Stomach smooth muscle (tissue), 2 donors: ENCODE data around the gene C2orf76.
"Not testable (repeated sequence)": the region's sequence is repeated elsewhere in the genome, so short reads cannot be mapped to it uniquely, and the experiment has no call there.

Source experiments
- H3K27ac ChIP-seq: one replicate; pipeline ENCODE4 v1.7.0; 2013; ENCODE audit warnings: mild to moderate bottlenecking, low read length, inconsistent platforms
- H3K27me3 ChIP-seq, 2 donors: one replicate each; pipeline ENCODE4 v1.7.0; 2013; ENCODE audit warnings: low read length in 2 of 2; ENCODE audit not compliant: insufficient read depth in 2 of 2, control insufficient read depth in 1 of 2
- H3K36me3 ChIP-seq, 2 donors: one replicate each; pipeline ENCODE4 v1.7.0; 2013; ENCODE audit warnings: low read length in 2 of 2; ENCODE audit not compliant: control insufficient read depth in 2 of 2, insufficient read depth in 2 of 2
- H3K4me1 ChIP-seq: one replicate; pipeline ENCODE4 v1.7.0; 2013; ENCODE audit warnings: low read length; ENCODE audit not compliant: control insufficient read depth, insufficient read depth
- H3K4me3 ChIP-seq, 2 donors: one replicate each; pipeline ENCODE4 v1.7.0; 2013; ENCODE audit warnings: low read length in 2 of 2
- H3K9ac ChIP-seq, 2 donors: one replicate each; pipeline ENCODE4 v1.7.0; 2013; ENCODE audit warnings: low read length in 2 of 2, mild to moderate bottlenecking in 1 of 2
- H3K9me3 ChIP-seq, 2 donors: one replicate each; pipeline ENCODE4 v1.7.0; 2013; ENCODE audit warnings: low read length in 2 of 2; ENCODE audit not compliant: control insufficient read depth in 2 of 2
- donor health status: healthy.
- donor health status: Pancreatic carcinoma.

C2orf76 gene

GRCh38 chr2:119376810-119377209 is 10.2 kb upstream of the C2orf76 start:
- H3K27me3 ChIP-seq = no peaks in the 10 kb centered on the region
- H3K4me3 ChIP-seq = no peak overlapping the region
- H3K9me3 ChIP-seq = no peaks in the 10 kb centered on the region
- H3K9ac ChIP-seq = no peak overlapping the region
- H3K4me1 ChIP-seq = no peaks in the 10 kb centered on the region
- peaks cover 15 to 16% of the 10 kb centered on the region in 2 donors for H3K36me3 ChIP-seq
- no peak overlapping the region for H3K27ac ChIP-seq

DNA sequence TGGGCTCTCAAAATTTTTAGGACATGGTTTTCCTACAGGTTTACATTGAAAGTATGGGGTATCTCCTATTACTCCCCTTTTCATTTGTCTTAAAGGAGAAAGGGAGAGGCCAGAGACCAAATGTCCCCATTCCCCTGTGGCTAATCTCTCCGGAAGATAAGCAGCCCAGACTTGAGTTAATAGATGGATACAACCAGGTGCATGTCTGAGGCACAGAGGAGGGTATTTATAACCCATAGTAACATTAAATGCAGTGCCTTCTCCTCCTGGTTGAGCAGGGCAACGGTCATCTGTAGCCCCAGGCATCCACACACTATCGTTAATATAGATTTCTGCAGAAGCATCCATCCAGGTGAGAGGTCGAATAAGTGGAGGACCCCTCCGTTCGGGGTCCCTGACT is 9.8 kb upstream of the C2orf76 start:
- H3K36me3 ChIP-seq = peaks cover 19 to 20% of the 10 kb centered on the region in 2 donors
- H3K27ac ChIP-seq, H3K9ac ChIP-seq, H3K27me3 ChIP-seq, H3K4me1 ChIP-seq, H3K4me3 ChIP-seq, H3K9me3 ChIP-seq: not testable (repeated sequence)

DNA sequence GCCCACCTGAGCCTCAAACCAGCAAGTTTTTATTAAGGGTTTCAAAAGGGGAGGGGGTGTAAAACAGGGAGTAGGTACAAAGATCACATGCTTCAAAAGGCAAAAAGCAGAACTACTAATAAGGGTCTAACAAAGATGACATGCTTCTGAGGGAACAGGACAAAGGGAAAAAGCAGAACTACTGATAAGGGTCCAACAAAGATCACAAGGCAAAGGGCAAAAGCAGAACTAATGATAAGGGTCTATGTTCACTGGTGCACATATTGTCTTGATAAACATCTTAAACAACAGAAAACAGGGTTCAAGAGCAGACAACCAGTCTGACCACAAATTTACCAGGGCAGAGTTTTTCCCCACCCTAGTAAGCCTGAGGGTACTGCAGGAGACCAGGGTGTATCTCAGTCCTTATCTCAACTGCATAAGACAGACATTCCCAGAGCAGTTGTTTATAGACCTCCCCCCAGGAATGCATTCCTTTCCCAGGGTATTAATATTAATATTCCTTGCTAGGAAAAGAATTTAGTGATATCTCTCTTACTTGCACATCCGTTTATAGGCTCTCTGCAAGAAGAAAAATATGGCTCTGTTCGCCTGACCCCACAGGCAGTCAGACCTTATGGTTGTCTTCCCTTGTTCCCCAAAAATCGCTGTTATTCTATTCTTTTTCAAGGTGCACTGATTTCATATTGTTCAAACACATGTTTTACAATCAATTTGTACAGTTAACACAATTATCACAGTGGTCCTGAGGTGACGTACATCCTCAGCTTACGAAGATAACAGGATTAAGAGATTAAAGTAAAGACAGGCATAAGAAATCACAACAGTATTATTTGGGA is 7.5 kb upstream of the C2orf76 start:
- H3K27me3 ChIP-seq, H3K9me3 ChIP-seq, H3K9ac ChIP-seq, H3K4me1 ChIP-seq, H3K27ac ChIP-seq, H3K4me3 ChIP-seq: not testable (repeated sequence)
- H3K36me3 ChIP-seq = peaks cover 31 to 32% of the 10 kb centered on the region in 2 donors

GRCh38 chr2:119372778-119373568 is 6.3 kb upstream of the C2orf76 start:
- H3K36me3 ChIP-seq = peaks cover 37% of the 10 kb centered on the region in 2 donors
- no peaks in the 10 kb centered on the region for H3K27me3 ChIP-seq
- no peak overlapping the region for H3K4me3 ChIP-seq
- no peak overlapping the region for H3K9ac ChIP-seq
- no peak overlapping the region for H3K27ac ChIP-seq
- H3K9me3 ChIP-seq = no peaks in the 10 kb centered on the region
- peaks cover 2% of the 10 kb centered on the region for H3K4me1 ChIP-seq

GRCh38 chr2:119371111-119371510 is 4.5 kb upstream of the C2orf76 start:
- Histone ChIP-seq H3K4me3 (no peak overlapping the region), H3K27me3 (no peaks in the 10 kb centered on the region), H3K36me3 (peaks cover 37% of the 10 kb centered on the region in 2 donors), H3K9me3 (no peaks in the 10 kb centered on the region), H3K4me1 (peaks cover 13% of the 10 kb centered on the region), H3K27ac (no peak overlapping the region), H3K9ac (no peak overlapping the region)

GRCh38 chr2:119369845-119370244 is 3.2 kb upstream of the C2orf76 start:
- Histone ChIP-seq H3K4me3 (no peak overlapping the region), H3K27ac (no peak overlapping the region), H3K4me1 (peaks cover 16% of the 10 kb centered on the region), H3K9ac (no peak overlapping the region), H3K36me3 (peaks cover 37% of the 10 kb centered on the region in 2 donors), H3K9me3 (no peaks in the 10 kb centered on the region), H3K27me3 (no peaks in the 10 kb centered on the region)

DNA sequence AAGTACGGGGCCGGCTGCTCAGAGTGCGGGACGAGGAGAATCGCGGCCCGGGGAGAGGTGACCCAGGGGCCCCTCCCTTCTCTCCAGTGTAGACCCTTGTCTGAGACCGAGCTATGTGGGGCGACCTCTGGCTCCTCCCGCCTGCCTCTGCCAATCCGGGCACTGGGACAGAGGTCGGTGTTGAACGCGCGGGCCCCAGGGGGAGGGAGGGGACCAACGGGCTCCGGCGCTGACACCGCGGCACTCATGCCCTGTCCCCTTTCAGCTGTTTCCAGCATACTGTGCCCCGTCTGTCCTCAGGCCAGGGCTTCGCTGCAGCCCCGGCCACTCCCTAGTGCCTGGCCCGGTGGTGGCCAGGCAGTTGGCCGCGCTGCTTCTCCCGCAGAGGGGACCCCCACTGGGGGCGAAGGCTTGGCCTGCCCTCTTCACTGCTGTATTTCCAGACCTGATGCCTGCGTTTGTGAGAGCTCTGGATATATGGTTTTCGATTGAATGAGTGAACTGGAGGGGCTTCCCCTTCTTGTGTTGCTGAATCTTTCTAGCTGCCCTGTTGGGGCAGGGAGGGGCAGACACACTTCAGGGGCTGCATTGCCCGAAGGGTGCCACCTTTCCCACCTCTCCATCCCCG is 952 bp upstream of the C2orf76 start:
- Histone ChIP-seq H3K9ac (peak overlapping the region; percentile 47 to 78), H3K27ac (peak overlapping the region; percentile 82), H3K4me1 (peaks cover 16% of the 10 kb centered on the region), H3K9me3 (no peaks in the 10 kb centered on the region), H3K36me3 (peaks cover 27 to 29% of the 10 kb centered on the region in 2 donors), H3K27me3 (no peaks in the 10 kb centered on the region), H3K4me3 (peak overlapping the region; percentile 94 to 95)

DNA sequence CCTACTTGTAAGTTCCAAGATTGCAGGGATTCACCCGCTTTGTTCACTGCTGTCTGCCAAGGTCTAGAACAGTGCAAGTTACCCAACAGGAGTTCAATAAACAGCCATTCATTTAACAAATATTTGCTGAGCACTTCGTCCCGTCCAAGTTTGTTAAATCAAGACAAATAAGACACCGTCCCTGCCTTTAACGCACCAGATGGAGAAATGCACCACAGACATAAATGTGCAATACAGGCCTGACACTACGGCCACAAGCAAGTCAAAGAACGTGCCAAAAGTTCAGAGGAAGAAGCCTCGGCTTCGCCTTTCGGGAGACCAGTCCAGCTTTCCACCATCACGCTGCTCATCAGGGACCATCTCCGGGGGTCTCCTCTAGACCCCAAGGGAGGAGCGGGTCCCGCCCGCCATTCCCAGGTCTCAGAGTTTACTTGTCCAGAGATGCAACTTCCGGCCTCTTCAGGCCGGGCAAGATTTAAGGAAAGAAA is 429 bp downstream of the C2orf76 start:
- no peaks in the 10 kb centered on the region for H3K27me3 ChIP-seq
- H3K4me1 ChIP-seq = peaks cover 16% of the 10 kb centered on the region
- H3K36me3 ChIP-seq = peaks cover 15 to 16% of the 10 kb centered on the region in 2 donors
- H3K9me3 ChIP-seq = no peaks in the 10 kb centered on the region
- H3K4me3 ChIP-seq = peak overlapping the region; percentile 94 to 95
- peak overlapping the region; percentile 82 for H3K27ac ChIP-seq
- peak overlapping the region; percentile 88 to 90 for H3K9ac ChIP-seq

DNA sequence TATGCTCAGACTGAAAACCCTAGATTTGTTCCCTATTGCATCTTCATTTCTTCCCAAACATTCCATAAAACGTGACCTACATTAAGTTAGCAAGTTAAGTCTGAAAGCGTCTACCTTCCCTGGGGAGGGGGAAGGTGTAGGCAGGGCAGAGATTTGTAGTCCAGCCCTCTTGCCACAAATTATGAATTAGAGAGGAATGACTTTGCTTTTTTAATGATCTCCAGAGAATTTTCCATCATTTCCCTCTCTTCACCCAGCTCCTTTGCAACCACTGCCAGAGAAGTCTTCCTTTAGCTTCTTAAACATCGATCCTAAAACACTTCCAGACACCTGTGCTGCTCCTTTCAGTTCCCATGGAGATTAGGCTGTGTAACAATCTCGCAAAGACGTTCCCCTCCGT is 1.2 kb downstream of the C2orf76 start:
- Histone ChIP-seq H3K9me3 (no peaks in the 10 kb centered on the region), H3K9ac (peak overlapping the region in 1 of 2 donors; percentile 88), H3K27me3 (no peaks in the 10 kb centered on the region), H3K4me3 (peak overlapping the region; percentile 94 to 95), H3K4me1 (peaks cover 16% of the 10 kb centered on the region), H3K27ac (no peak overlapping the region), H3K36me3 (peaks cover 9 to 10% of the 10 kb centered on the region in 2 donors)

GRCh38 chr2:119364798-119365197 is 1.8 kb downstream of the C2orf76 start:
- Histone ChIP-seq H3K27me3 (no peaks in the 10 kb centered on the region), H3K9me3 (no peaks in the 10 kb centered on the region), H3K36me3 (peaks cover 7% of the 10 kb centered on the region in 2 donors), H3K4me1 (peaks cover 16% of the 10 kb centered on the region), H3K27ac (no peak overlapping the region), H3K4me3 (no peak overlapping the region), H3K9ac (no peak overlapping the region)
